Retinal pigment epithelial cell (primary cell): ENCODE results near the gene FBXO28.
A peak's percentile ranks its signal among the peaks of the same experiment; 100 is the strongest.
"Not testable (repeated sequence)": the region's sequence is repeated elsewhere in the genome, so short reads cannot be mapped to it uniquely, and the experiment has no call there.

ENCODE experiments used
- DNase-seq: peaks from one replicate; pipeline ENCODE4 v3.0.0-alpha.2; 2010; ENCODE audit warnings: low read depth
- H3K4me3 ChIP-seq: 2 replicates; pipeline ENCODE4 v1.5.1; 2011; ENCODE audit warnings: mild to moderate bottlenecking, low read length, control low read depth, moderate library complexity
- TF ChIP-seq, protein P1 (sequence below): conservative IDR thresholded peaks from 2 replicates; pipeline ENCODE4 v1.5.1; 2011; ENCODE audit warnings: low read depth, low read length, control low read depth, inconsistent platforms

Gene FBXO28

GRCh38 chr1:224069138-224069537, 44.8 kb upstream of the FBXO28 start:
- DNase-seq = no peak
- H3K4me3 ChIP-seq = no peak overlapping the region
- TF ChIP-seq, protein P1, sequence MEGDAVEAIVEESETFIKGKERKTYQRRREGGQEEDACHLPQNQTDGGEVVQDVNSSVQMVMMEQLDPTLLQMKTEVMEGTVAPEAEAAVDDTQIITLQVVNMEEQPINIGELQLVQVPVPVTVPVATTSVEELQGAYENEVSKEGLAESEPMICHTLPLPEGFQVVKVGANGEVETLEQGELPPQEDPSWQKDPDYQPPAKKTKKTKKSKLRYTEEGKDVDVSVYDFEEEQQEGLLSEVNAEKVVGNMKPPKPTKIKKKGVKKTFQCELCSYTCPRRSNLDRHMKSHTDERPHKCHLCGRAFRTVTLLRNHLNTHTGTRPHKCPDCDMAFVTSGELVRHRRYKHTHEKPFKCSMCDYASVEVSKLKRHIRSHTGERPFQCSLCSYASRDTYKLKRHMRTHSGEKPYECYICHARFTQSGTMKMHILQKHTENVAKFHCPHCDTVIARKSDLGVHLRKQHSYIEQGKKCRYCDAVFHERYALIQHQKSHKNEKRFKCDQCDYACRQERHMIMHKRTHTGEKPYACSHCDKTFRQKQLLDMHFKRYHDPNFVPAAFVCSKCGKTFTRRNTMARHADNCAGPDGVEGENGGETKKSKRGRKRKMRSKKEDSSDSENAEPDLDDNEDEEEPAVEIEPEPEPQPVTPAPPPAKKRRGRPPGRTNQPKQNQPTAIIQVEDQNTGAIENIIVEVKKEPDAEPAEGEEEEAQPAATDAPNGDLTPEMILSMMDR = no peak

GRCh38 chr1:224070521-224070920, 43.4 kb upstream of the FBXO28 start:
- TF ChIP-seq, protein P1 = no peak
- DNase-seq = no peak
- H3K4me3 ChIP-seq = no peak overlapping the region

DNA sequence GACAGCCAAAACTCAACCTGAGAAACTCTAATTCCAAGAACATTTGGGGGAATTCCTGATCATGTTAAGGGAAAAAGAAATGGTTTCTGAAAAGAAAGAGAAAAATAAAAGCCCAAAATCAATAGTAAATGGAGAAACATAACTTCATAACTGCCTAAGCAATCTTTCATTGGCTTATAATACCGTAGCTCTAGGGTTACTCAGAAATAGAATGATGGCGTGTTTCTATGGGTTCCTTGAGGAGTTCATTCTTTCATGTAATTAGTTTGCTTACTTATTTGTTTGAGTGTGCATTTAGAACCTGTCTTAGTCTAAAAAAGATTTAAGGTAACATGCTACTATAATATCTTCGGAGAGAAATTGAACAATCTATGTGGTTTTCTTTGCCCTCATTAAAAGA, 37.5 kb upstream of the FBXO28 start:
- TF ChIP-seq, protein P1 = no peak
- no peak for DNase-seq
- no peak overlapping the region for H3K4me3 ChIP-seq

GRCh38 chr1:224079644-224080043, 34.3 kb upstream of the FBXO28 start:
- not testable (repeated sequence) for DNase-seq, H3K4me3 ChIP-seq

DNA sequence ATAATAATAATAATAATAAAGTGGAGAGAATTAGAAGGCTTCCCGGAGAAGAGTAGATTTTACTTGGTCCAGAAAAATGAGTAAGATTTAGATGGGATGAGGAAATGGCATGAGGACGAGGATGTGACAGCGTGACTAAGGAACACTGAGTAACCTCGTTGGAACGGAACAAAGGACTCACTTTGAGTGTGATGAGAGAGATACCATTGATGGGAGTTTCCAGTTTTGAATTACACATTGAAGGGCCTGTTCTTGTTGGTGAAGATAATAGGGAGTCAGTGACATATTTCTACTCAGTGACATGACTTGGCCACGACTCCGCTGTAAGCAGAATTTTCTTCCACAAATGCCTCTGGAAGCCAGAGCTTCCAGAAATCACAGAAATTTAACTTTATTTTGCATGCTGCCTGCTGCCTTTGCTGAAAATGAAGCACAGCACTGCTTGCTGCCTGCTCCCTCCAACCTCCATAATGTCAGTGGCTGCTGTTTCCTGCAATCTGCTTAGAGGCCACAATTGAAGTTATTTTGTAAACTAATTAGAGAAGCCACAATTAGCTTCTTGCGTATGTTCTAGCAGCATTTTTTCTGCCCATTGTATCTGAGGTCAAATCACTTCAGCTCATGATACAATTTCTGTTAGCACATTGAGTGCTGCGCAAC, 33.7 kb upstream of the FBXO28 start:
- no peak for DNase-seq
- H3K4me3 ChIP-seq = no peak overlapping the region
- TF ChIP-seq, protein P1 = no peak

- TF ChIP-seq, protein P1 = no peak
- peak; percentile 23 for DNase-seq
Observed at GRCh38 chr1:224081604-224082003, 32.3 kb upstream of the FBXO28 start.

GRCh38 chr1:224082146-224082545, 31.8 kb upstream of the FBXO28 start:
- TF ChIP-seq, protein P1 = no peak

More at GRCh38 chr1:224081604-224082003, 32.3 kb upstream of the FBXO28 start:
- H3K4me3 ChIP-seq = no peak overlapping the region

DNA sequence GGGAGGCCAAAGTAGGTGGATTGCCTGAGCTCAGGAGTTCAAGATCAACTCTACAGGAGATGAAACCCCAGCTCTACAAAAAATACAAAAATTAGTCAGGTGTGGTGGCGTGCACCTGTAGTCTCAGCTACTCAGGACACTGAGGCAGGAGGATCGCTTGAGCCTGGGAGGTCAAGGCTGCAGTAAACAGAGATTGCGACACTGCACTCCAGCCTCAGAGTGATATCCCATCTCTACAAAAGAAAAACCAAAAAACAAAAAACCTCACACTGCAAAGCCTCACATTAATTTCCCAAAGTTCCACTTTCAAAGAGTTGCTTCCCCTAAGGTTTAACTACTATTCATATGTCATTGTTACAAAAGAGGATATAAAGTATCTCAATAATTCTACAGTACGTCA, 29.0 kb upstream of the FBXO28 start:
- TF ChIP-seq, protein P1 = no peak
- DNase-seq = no peak
- no peak overlapping the region for H3K4me3 ChIP-seq

More at GRCh38 chr1:224082146-224082545, 31.8 kb upstream of the FBXO28 start:
- H3K4me3 ChIP-seq = no peak overlapping the region
- DNase-seq = peak; percentile 88
